ENCODE measurements around the gene RSPH1.

The RSPH1 gene

GRCh38 chr21:42496120-42496838, at the start of gene RSPH1:
TSS of gene RSPH1 (minus strand) at chr21:42496224. CDS start at chr21:42496186, 38 bp downstream.
- peak; percentile 97 to 99 (median 98) for DNase-seq

- DNase-seq, result no peak
Observed at GRCh38 chr21:42545745-42546144, 49.7 kb upstream of the RSPH1 start.

- DNase-seq, result no peak
Observed at GRCh38 chr21:42545317-42545716, 49.3 kb upstream of the RSPH1 start.

GRCh38 chr21:42544544-42544943, 48.5 kb upstream of the RSPH1 start:
- no peak for DNase-seq

GRCh38 chr21:42543106-42543847, 47.3 kb upstream of the RSPH1 start:
- no peak for DNase-seq

GRCh38 chr21:42542596-42542995, 46.6 kb upstream of the RSPH1 start:
- DNase-seq, result no peak

GRCh38 chr21:42542196-42542595, 46.2 kb upstream of the RSPH1 start:
- no peak for DNase-seq

GRCh38 chr21:42541618-42542017, 45.6 kb upstream of the RSPH1 start:
- DNase-seq, result no peak

GRCh38 chr21:42541174-42541573, 45.1 kb upstream of the RSPH1 start:
- DNase-seq, result no peak

- DNase-seq, result no peak
Observed at GRCh38 chr21:42540396-42540795, 44.4 kb upstream of the RSPH1 start.

GRCh38 chr21:42539931-42540343, 43.9 kb upstream of the RSPH1 start:
- DNase-seq, result no peak

GRCh38 chr21:42539342-42539741, 43.3 kb upstream of the RSPH1 start:
- no peak for DNase-seq

- DNase-seq, result no peak
Observed at GRCh38 chr21:42538479-42539275, 42.7 kb upstream of the RSPH1 start.

- peak in 1 of 6 experiments; percentile 13 for DNase-seq
Observed at GRCh38 chr21:42537106-42537742, 41.2 kb upstream of the RSPH1 start.

- no peak for DNase-seq
Observed at GRCh38 chr21:42536601-42537000, 40.6 kb upstream of the RSPH1 start.

GRCh38 chr21:42535602-42536171, 39.7 kb upstream of the RSPH1 start:
- no peak for DNase-seq

- DNase-seq, result peak in 1 of 6 experiments; percentile 15
Observed at GRCh38 chr21:42534421-42535378, 38.7 kb upstream of the RSPH1 start.

GRCh38 chr21:42533963-42534355, 37.9 kb upstream of the RSPH1 start:
- no peak for DNase-seq

GRCh38 chr21:42533306-42533962, 37.4 kb upstream of the RSPH1 start:
- no peak for DNase-seq

GRCh38 chr21:42532466-42533181, 36.6 kb upstream of the RSPH1 start:
- no peak for DNase-seq
